SU-DHL-6 (cell line): ENCODE results near the gene MYOM1.

Experiments used
- H2AFZ ChIP-seq: fragments of 200-600 bp; sonication (generic); 2 replicates; pipeline ENCODE4 v1.6.1; 2014; ENCODE audit warnings: low read depth, mild to moderate bottlenecking, moderate library complexity, mixed read lengths, antibody characterized with exemption, low read length; ENCODE audit not compliant: severe bottlenecking
- H3F3A ChIP-seq: fragments of 200-600 bp; shearing (Covaris generic); 2 replicates; pipeline ENCODE4 v1.6.0; 2016; ENCODE audit warnings: antibody characterized with exemption, mild to moderate bottlenecking; ENCODE audit not compliant: insufficient read depth
- H3K27ac ChIP-seq: fragments of 200-600 bp; sonication (generic); 2 replicates; pipeline ENCODE4 v1.5.1; 2016; ENCODE audit warnings: low read depth, mild to moderate bottlenecking, low read length, moderate library complexity, mixed read lengths
- H3K27me3 ChIP-seq: fragments of 200-600 bp; sonication (generic), shearing (Covaris generic); 2 replicates; pipeline ENCODE4 v1.6.0; 2014; ENCODE audit warnings: mild to moderate bottlenecking, low read length
- H3K36me3 ChIP-seq: fragments of 200-600 bp; sonication (generic); 2 replicates; pipeline ENCODE4 v1.6.1; 2014; ENCODE audit warnings: mild to moderate bottlenecking, low read length, mixed read lengths
- H3K4me2 ChIP-seq: fragments of 300-600, 200-600 bp; shearing (Covaris generic), sonication (generic); 2 replicates; pipeline ENCODE4 v1.6.0; 2014; ENCODE audit warnings: low read length, low read depth, mild to moderate bottlenecking; ENCODE audit not compliant: poor library complexity, severe bottlenecking
- H3K4me3 ChIP-seq: fragments of 200-600 bp; sonication (generic); 2 replicates; pipeline ENCODE4 v1.5.1; 2014; ENCODE audit warnings: antibody characterized with exemption, low read length, mild to moderate bottlenecking, mixed read lengths; ENCODE audit not compliant: insufficient read depth, poor library complexity, severe bottlenecking
- H3K79me2 ChIP-seq: fragments of 200-600 bp; sonication (generic); 2 replicates; pipeline ENCODE4 v1.6.1; 2014; ENCODE audit warnings: mild to moderate bottlenecking, low read length, moderate library complexity; ENCODE audit not compliant: insufficient read depth
- H3K9ac ChIP-seq: fragments of 200-600 bp; sonication (generic); 2 replicates; pipeline ENCODE4 v1.7.0; 2014; ENCODE audit warnings: mild to moderate bottlenecking, low read length
- H3K9me2 ChIP-seq: fragments of 200-600 bp; sonication (generic); replicated peaks from 2 replicates; pipeline ENCODE4 v1.6.1; 2014; ENCODE audit warnings: low read length; ENCODE audit not compliant: insufficient read depth
- H3K9me3 ChIP-seq: fragments of 200-600 bp; sonication (generic); 2 replicates; pipeline ENCODE4 v1.6.1; 2014; ENCODE audit warnings: low read length, mixed read lengths; ENCODE audit not compliant: insufficient read depth
- H4K20me1 ChIP-seq: fragments of 200-600 bp; sonication (generic); 2 replicates; pipeline ENCODE4 v1.6.1; 2014; ENCODE audit warnings: low read depth, mild to moderate bottlenecking, antibody characterized with exemption, low read length, moderate library complexity, mixed read lengths
- CTCF ChIP-seq: fragments of 200-600 bp; sonication (generic); IDR thresholded peaks from one replicate; pipeline ENCODE4 v1.5.1; 2017; ENCODE audit warnings: antibody characterized with exemption, mild to moderate bottlenecking, low read length, moderate library complexity; ENCODE audit not compliant: insufficient read depth, poor library complexity, severe bottlenecking
- EZH2phosphoT487 ChIP-seq: fragments of 200-600 bp; sonication (generic), shearing (Covaris generic); conservative IDR thresholded peaks from 2 replicates; pipeline ENCODE4 v1.6.1; 2018; ENCODE audit warnings: mild to moderate bottlenecking, antibody characterized with exemption, low read length, moderate library complexity, mixed read lengths

MYOM1 gene

GRCh38 chr18:3175195-3175758, 44.5 kb downstream of the MYOM1 start:
- Histone ChIP-seq H3F3A (peaks cover 13% of the 10 kb centered on the region), H3K9me2 (no peaks in the 10 kb centered on the region), H4K20me1 (no peaks in the 10 kb centered on the region), H3K4me2 (no peak overlapping the region), H3K79me2 (no peaks in the 10 kb centered on the region), H3K27ac (no peak overlapping the region), H3K9ac (no peak overlapping the region), H3K9me3 (no peaks in the 10 kb centered on the region), H3K4me3 (no peak overlapping the region), H3K36me3 (no peaks in the 10 kb centered on the region), H3K27me3 (no peaks in the 10 kb centered on the region), H2AFZ (no peak overlapping the region)
- TF ChIP-seq CTCF (no peak), EZH2phosphoT487 (no peak)

GRCh38 chr18:3172097-3172496, 47.7 kb downstream of the MYOM1 start:
- TF ChIP-seq CTCF = no peak
- TF ChIP-seq EZH2phosphoT487 = no peak
- H4K20me1 ChIP-seq = no peaks in the 10 kb centered on the region
- no peak overlapping the region for H2AFZ ChIP-seq
- H3F3A ChIP-seq = no peaks in the 10 kb centered on the region
- H3K9me3 ChIP-seq = no peaks in the 10 kb centered on the region
- H3K9ac ChIP-seq = no peak overlapping the region
- no peak overlapping the region for H3K4me3 ChIP-seq
- H3K79me2 ChIP-seq = no peaks in the 10 kb centered on the region
- no peaks in the 10 kb centered on the region for H3K9me2 ChIP-seq
- no peaks in the 10 kb centered on the region for H3K36me3 ChIP-seq
- H3K4me2 ChIP-seq = no peak overlapping the region
- no peak overlapping the region for H3K27ac ChIP-seq
- no peaks in the 10 kb centered on the region for H3K27me3 ChIP-seq

- Histone ChIP-seq H3K27ac (no peak overlapping the region), H3K9me2 (no peaks in the 10 kb centered on the region), H3K4me3 (no peak overlapping the region), H3K9ac (no peak overlapping the region), H3K79me2 (no peaks in the 10 kb centered on the region), H3K9me3 (no peaks in the 10 kb centered on the region), H3F3A (no peaks in the 10 kb centered on the region), H3K36me3 (no peaks in the 10 kb centered on the region), H3K27me3 (no peaks in the 10 kb centered on the region), H3K4me2 (no peak overlapping the region), H2AFZ (no peak overlapping the region), H4K20me1 (no peaks in the 10 kb centered on the region)
- no peak for TF ChIP-seq EZH2phosphoT487
- TF ChIP-seq CTCF = no peak
These were observed 48.1 kb downstream of the MYOM1 start for GRCh38 chr18:3171631-3172030.
